LNCaP clone FGC (cell line): ENCODE data around the gene SIRPA.

ENCODE experiments used
- DNase-seq: peaks from one replicate; pipeline ENCODE4 v3.0.0-alpha.2; 2011; ENCODE audit warnings: low read depth
- H3K4me3 ChIP-seq: 2 replicates; pipeline ENCODE4 v1.5.1; 2011; ENCODE audit warnings: mild to moderate bottlenecking, low read depth, low read length, control low read depth
- TF ChIP-seq, protein P1 (sequence below): IDR thresholded peaks from 2 replicates; pipeline ENCODE4 v1.5.1; 2012; ENCODE audit warnings: mild to moderate bottlenecking; ENCODE audit not compliant: control insufficient read depth, insufficient read depth; ENCODE audit errors: extremely low read depth

Gene SIRPA

DNA sequence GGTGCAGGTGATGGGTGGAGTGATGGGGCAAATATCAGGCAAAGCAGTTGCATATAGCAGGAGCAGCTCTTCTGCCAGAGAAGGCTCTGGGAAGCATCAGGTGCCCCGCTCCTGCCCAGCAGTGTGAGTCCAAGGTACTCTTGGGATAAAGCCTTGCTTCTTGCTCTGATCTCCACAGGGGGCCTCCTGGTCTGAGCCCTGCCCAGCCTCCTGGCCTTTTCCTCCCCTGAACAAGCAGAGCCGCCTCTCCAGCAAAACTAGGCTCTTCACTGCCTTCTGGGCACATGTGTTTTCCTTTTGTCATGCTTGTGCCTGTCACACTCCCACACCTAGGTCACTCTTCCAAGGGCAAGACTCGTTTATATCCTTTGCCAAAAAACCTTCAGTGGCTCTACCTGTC is 34.3 kb downstream of the SIRPA start:
- TF ChIP-seq, protein P1, sequence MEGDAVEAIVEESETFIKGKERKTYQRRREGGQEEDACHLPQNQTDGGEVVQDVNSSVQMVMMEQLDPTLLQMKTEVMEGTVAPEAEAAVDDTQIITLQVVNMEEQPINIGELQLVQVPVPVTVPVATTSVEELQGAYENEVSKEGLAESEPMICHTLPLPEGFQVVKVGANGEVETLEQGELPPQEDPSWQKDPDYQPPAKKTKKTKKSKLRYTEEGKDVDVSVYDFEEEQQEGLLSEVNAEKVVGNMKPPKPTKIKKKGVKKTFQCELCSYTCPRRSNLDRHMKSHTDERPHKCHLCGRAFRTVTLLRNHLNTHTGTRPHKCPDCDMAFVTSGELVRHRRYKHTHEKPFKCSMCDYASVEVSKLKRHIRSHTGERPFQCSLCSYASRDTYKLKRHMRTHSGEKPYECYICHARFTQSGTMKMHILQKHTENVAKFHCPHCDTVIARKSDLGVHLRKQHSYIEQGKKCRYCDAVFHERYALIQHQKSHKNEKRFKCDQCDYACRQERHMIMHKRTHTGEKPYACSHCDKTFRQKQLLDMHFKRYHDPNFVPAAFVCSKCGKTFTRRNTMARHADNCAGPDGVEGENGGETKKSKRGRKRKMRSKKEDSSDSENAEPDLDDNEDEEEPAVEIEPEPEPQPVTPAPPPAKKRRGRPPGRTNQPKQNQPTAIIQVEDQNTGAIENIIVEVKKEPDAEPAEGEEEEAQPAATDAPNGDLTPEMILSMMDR, result no peak
- no peak for DNase-seq

DNA sequence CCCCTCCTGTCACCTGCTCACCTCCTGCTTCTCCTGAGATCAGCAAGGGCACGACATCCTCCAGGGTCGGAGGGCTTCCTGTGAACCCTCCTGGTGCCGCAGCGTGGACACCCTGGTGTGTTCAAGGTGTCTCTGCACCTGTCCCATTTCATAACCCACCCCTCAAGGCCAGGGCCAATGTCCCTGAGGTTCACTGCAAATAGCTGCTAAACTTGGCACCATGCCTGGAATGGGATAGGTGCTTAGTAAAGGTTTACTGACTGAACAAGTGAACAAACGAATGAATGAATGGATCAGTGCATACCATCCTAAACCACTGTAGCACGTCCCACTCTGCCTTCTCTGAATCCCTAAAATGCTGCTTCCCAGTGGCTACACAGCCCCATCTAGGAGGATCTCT is 35.0 kb downstream of the SIRPA start:
- H3K4me3 ChIP-seq, result no peak overlapping the region
- TF ChIP-seq, protein P1, result no peak
- no peak for DNase-seq

More for the DNA sequence above, 34.3 kb downstream of the SIRPA start:
- no peak overlapping the region for H3K4me3 ChIP-seq

DNA sequence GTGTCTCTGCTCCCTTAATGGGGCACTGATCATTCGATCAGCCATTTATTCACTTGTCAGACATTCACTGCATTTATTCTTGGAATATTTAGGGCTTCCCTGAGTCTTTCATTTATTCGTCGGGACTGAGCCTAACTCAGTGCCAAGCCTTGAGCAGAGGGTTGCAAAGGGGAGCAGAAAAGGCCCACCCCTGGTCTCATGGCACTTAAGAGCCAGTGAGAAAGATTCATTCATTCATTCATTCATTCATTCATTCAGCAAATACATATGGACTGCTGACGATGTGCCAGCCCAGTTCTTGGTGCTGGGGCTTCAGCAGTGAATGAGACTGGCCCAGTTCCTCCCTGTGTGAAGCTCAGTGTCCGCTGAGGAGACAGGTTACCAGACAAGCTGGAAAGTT is 36.6 kb downstream of the SIRPA start:
- DNase-seq, result no peak
- TF ChIP-seq, protein P1, result no peak
- H3K4me3 ChIP-seq, result no peak overlapping the region

DNA sequence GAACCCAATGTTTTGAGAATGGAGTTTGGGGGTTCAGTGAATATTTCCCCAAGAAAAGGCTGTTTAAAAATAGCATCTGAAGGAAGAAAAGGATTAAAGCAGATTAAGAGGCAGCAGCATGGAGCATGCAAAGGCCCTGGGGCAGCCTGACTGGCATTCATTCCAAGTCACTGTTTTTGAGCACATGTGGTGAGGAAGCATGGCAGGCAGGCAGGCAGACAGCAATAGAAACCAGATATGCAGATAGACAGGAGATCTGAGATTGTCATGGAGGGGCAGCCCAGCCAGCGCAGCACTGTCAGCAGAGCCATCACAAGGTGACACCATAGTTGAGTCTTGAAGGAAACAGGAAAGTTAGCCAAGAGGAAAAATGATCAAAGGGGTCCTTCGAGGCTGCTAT is 37.8 kb downstream of the SIRPA start:
- no peak overlapping the region for H3K4me3 ChIP-seq
- DNase-seq, result no peak
- TF ChIP-seq, protein P1, result no peak

DNA sequence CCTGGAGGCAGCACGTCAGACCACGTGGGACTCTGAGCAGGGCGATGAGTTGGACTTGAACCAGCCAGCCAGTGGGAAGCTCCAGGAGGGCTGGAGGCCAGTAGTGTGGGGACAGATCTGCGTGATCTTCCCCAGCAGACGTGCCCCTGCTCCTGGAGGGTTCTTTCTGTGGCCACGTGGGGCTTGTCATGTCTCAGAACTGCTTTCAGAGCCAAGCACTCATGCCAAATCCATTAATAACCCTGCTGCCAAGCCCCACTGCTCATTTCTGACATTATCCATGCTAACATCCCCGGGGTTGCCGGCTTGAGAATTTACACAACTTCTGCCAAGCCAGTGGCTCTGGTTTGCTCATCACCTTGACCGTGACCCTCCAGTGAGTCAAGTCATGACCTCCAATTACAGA is 38.3 kb downstream of the SIRPA start:
- no peak overlapping the region for H3K4me3 ChIP-seq
- DNase-seq, result no peak
- TF ChIP-seq, protein P1, result no peak

DNA sequence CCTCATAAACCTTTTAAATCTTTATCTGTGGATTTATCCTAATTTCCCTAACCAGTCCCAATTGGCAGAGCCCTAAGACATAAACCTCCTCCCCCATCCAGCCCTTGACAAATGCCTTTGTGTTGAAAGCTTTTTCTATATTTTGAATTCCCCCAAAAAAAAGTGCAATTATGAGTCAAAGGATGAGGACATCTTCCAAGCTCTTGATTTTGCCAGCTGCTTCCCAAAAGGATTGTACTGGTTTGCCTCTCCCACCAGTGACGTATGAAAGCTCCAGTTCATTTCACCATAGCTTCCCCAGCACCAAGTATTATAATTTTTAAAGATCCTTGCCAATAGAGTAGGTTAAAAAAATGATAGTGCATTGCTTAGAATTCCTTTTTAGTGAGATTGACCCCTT is 38.9 kb downstream of the SIRPA start:
- H3K4me3 ChIP-seq, result no peak overlapping the region
- TF ChIP-seq, protein P1, result no peak
- DNase-seq, result no peak

DNA sequence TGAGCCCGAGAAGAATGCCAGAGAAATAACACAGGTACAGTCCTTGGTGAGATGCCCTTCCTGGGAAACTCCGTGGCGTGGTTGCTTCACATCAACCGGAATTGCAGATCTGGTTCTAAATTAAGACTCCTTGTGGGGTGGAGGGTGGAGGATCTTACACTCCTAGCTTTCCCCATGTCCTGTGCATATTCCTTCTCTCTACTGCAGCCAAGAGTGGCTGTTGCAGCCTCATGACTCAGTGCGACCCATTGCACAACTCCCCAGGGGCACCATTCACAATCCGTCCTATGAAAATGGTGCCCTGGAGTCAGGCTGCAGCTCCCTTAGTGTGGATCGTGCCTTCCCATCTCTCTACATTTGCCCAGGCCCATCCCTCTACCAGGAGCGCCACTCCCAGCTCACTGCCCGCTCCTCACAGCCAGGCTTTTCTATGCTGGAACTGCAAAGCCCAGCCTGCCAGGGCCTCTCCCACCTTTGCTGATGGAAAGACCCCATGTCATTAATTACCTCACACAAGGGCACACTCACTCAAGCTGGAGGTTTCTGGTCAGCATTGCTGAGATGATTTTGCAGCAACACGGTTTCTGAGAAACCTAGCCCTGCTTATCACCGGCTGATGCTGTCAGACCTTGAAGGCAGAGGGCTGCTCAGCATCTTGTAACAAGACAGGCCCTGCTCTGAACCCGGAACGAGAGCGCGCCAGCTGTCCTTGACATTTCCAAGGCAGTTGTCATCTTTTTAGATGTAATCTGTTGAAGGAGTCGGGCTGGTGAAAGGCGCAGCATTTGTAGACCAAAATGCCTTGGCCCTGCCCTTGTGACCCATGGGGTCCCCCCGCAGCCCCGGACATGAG is 39.7 kb downstream of the SIRPA start:
- no peak for DNase-seq
- TF ChIP-seq, protein P1, result no peak
- no peak overlapping the region for H3K4me3 ChIP-seq
